ENCODE measurements around the gene RAB32.

DNA sequence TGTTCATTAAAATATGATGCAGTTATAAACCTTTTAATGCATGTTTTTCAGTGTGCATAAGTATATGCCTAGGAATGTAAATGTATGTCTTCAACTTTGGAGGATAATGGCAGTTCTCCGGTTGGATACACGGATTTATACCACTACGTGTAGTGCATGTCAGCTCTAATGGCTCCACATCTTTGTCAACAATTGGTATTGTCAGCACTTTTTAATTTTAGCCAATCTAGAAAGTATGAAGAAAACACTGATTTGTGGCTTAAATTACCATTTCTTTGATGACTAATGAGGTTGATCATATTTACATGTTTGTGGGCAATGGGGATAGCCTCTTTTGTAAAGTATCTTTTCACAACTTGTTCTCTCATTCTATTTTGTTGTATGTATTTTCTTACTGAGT, 10.9 kb upstream of the RAB32 start:
- TF ChIP-seq, protein P1, sequence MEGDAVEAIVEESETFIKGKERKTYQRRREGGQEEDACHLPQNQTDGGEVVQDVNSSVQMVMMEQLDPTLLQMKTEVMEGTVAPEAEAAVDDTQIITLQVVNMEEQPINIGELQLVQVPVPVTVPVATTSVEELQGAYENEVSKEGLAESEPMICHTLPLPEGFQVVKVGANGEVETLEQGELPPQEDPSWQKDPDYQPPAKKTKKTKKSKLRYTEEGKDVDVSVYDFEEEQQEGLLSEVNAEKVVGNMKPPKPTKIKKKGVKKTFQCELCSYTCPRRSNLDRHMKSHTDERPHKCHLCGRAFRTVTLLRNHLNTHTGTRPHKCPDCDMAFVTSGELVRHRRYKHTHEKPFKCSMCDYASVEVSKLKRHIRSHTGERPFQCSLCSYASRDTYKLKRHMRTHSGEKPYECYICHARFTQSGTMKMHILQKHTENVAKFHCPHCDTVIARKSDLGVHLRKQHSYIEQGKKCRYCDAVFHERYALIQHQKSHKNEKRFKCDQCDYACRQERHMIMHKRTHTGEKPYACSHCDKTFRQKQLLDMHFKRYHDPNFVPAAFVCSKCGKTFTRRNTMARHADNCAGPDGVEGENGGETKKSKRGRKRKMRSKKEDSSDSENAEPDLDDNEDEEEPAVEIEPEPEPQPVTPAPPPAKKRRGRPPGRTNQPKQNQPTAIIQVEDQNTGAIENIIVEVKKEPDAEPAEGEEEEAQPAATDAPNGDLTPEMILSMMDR (IDR thresholded peaks at IDR 0.05), result no peak
- TF ChIP-seq POLR2A (IDR thresholded peaks at IDR 0.05), result no peak
